Naive B cell (primary cell): ENCODE results near the gene EID2B. TPM values are rescaled to one million over a fixed set of nuclear protein-coding genes. Genes with fewer than 3 reads are reported as not detected.

Experiments used
- ATAC-seq, 2 donors: fragments of 150-1000 bp; cut with Tn5 transposase; 2 replicates each; pipeline ENCODE4 v1.10.0; 2021; ENCODE audit warnings: low read depth in 2 of 2, mild to moderate bottlenecking in 2 of 2, moderate library complexity in 2 of 2
- DNase-seq: peaks from one replicate; pipeline ENCODE4 v3.0.0; 2022
- H3K27ac Mint-ChIP-seq, 6 donors: one replicate each; pipeline ENCODE4 v1.8.0; 2020 to 2022; ENCODE audit warnings: mild to moderate bottlenecking in 6 of 6, mixed read lengths in 6 of 6, moderate library complexity in 5 of 6, inconsistent platforms in 2 of 6
- H3K27me3 Mint-ChIP-seq, 3 donors: one replicate each; pipeline ENCODE4 v1.8.0; 2021 to 2022; ENCODE audit warnings: mixed read lengths in 3 of 3, mild to moderate bottlenecking in 1 of 3
- H3K36me3 Mint-ChIP-seq, 2 donors: one replicate each; pipeline ENCODE4 v1.8.0; 2020 to 2022; ENCODE audit warnings: mixed read lengths in 2 of 2, inconsistent platforms in 1 of 2, mild to moderate bottlenecking in 1 of 2
- H3K4me1 Mint-ChIP-seq, 3 donors: one replicate each; pipeline ENCODE4 v1.8.0; 2020 to 2022; ENCODE audit warnings: mixed read lengths in 3 of 3, inconsistent platforms in 1 of 3, mild to moderate bottlenecking in 1 of 3, moderate library complexity in 1 of 3
- H3K4me3 Mint-ChIP-seq, 8 donors: one replicate each; pipeline ENCODE4 v1.8.0; 2020 to 2022; ENCODE audit warnings: mild to moderate bottlenecking in 8 of 8, mixed read lengths in 8 of 8, moderate library complexity in 8 of 8, inconsistent platforms in 2 of 8
- H3K9me3 Mint-ChIP-seq, 7 donors: one replicate each; pipeline ENCODE4 v1.8.0; 2020 to 2022; ENCODE audit warnings: mixed read lengths in 7 of 7, mild to moderate bottlenecking in 5 of 7, inconsistent platforms in 2 of 7, moderate library complexity in 1 of 7
- polyA plus RNA-seq, 6 donors: library from polyadenylated mRNA; unstranded; fragments of 300-500 nt; fragmentation: Illumina TruSeq; gene quantifications; one replicate each; pipeline ENCODE4 v1.2.3, GENCODE V29; 2021; ENCODE audit warnings: low read depth in 6 of 6

The EID2B gene
- polyA plus RNA-seq, 6 donors from 2014 or later: 3.6 to 9.9 (median 7.2) TPM

DNA sequence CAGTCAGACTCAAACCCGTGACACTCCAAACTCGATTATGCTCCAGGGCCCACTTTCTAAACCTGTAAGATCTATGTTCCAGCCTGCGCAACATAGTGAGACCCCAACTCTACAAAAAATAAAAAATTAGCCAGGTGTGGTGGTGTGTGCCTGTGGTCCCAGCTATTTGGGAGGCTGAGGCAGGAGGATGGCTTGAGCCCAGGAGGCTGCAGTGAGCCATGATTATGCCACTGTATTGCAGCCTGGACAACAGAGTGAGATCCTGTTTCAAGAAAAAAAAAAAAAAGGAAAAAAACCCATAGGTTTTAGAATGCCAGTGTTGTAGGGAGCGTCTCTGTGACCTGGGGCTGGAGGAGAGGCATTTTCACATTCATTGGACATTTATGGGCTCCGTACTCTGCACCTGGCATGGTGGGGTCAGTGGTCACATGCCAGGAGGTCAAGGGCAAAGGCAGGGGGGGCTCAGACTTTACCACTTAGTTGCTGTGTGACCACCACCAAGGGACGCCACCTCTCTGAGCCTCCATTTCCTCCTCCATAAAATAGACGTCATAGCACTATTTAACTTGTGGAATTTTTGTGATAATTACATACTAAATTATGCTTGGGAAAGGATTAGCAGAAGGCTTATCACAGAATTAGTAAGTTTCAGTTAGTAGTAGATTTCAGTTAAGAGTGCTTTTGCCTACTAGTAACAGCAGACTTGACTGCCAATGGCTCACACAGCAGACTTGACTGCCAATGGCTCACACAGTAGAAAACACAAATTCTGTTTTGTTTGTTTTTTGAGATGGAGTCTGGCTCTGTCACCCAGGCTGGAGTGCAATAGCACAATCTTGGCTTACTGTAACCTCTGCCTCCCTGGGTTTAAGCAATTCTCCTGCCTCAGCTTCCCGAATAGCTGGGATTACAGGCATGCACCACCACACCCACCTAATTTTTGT is 11.8 kb downstream of the EID2B start:
- Mint-ChIP-seq H3K4me3 (no peak overlapping the region), H3K27ac (peak overlapping the region in 2 of 6 donors; percentile 54 to 57)

DNA sequence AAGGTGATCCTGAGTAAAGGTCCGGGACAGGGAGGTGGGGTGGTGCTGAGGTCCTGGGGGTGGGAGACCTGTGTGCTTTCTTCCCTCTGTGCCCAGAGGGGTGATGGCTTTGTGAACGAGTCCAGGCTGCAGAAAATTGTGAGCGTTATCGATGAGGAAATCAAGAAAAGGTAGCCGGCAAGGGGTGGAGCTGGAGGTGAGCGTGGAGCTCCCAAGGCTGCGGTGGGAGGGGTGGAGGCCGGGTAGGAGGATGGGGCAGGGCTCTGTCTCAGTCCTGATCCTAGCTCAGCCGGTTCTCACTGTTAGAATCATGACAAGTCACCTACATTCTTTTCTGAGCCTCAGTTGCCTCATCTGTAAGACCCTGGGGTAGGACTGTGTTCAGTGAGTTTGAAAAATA is 13.7 kb downstream of the EID2B start:
- Mint-ChIP-seq H3K27me3 (peaks cover 18 to 45% (median 45%) of the 10 kb centered on the region in 3 donors), H3K4me3 (no peak overlapping the region), H3K9me3 (peaks cover 0 to 7% (median 0%) of the 10 kb centered on the region in 7 donors), H3K27ac (no peak overlapping the region), H3K4me1 (peaks cover 16 to 19% (median 17%) of the 10 kb centered on the region in 3 donors), H3K36me3 (peaks cover 0 to 16% of the 10 kb centered on the region in 2 donors)
- ATAC-seq (no peak), DNase-seq (no peak)

More for the DNA sequence above, 11.8 kb downstream of the EID2B start:
- peaks cover 11 to 28% (median 27%) of the 10 kb centered on the region in 3 donors for H3K27me3 Mint-ChIP-seq
- H3K4me1 Mint-ChIP-seq: peaks cover 7 to 11% (median 8%) of the 10 kb centered on the region in 3 donors
- H3K9me3 Mint-ChIP-seq: peaks cover 0 to 7% (median 0%) of the 10 kb centered on the region in 7 donors
- ATAC-seq: no peak
- no peak for DNase-seq
- H3K36me3 Mint-ChIP-seq: peaks cover 0 to 16% of the 10 kb centered on the region in 2 donors

DNA sequence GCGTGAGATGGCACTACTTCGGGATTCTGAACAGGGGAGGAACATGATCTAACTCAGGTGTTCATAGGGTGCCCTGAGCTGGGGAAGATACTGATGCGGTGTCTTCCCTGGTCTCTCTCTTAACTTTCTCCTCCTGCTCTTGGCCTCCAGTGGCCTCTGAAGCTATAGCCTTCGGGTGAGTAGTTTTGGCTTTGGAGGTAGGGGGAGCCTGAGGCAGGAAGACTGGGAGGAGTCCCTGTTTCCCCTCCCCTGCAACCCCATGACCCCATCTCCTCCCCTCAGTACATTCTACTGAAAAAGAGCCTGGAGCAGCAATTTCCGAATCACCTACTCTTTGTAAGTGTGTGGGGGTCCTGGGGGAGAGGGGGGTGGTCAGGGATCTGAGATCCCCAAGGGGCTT is 14.2 kb downstream of the EID2B start:
- Mint-ChIP-seq H3K4me1 (peaks cover 16 to 19% (median 17%) of the 10 kb centered on the region in 3 donors), H3K4me3 (peak overlapping the region in 1 of 8 donors; percentile 50), H3K36me3 (peaks cover 0 to 16% of the 10 kb centered on the region in 2 donors), H3K9me3 (peaks cover 0 to 7% (median 0%) of the 10 kb centered on the region in 7 donors), H3K27me3 (peaks cover 23 to 50% (median 50%) of the 10 kb centered on the region in 3 donors), H3K27ac (no peak overlapping the region)
- ATAC-seq (no peak), DNase-seq (no peak)

GRCh38 chr19:39517432-39517831 is 15.2 kb downstream of the EID2B start:
- Mint-ChIP-seq H3K4me3 (peak overlapping the region in 3 of 8 donors; percentile 13 to 36 (median 30)), H3K9me3 (peaks cover 0 to 7% (median 0%) of the 10 kb centered on the region in 7 donors), H3K27me3 (peaks cover 23 to 59% (median 50%) of the 10 kb centered on the region in 3 donors), H3K4me1 (peaks cover 16 to 19% (median 17%) of the 10 kb centered on the region in 3 donors), H3K27ac (no peak overlapping the region), H3K36me3 (peaks cover 0 to 16% of the 10 kb centered on the region in 2 donors)
- DNase-seq: no peak
- ATAC-seq: no peak

DNA sequence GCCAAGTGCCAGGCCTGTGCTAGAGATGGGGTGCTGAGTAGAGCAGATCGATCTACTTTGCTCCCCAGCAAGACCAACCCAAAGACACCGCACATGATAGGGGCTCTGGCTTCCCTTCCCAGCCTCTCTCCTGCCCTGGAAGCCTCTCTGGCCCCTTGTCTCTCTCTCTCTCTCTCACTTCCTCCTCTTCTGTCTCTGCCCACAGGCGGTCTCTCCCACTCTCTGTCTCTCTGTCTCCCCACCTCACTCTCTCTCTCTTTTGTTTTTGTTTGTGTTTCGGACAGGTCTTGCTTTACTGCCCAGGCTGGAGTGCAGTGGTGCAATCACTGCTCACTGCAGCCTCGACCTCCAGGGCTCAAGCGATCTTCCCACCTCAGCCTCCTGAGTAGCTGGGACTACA is 16.4 kb downstream of the EID2B start:
- H3K36me3 Mint-ChIP-seq: peaks cover 0 to 16% of the 10 kb centered on the region in 2 donors
- peaks cover 23 to 66% (median 50%) of the 10 kb centered on the region in 3 donors for H3K27me3 Mint-ChIP-seq
- peak; percentile 38 to 41 for ATAC-seq
- peak overlapping the region; percentile 16 to 85 (median 71) for H3K4me3 Mint-ChIP-seq
- peaks cover 0 to 7% (median 0%) of the 10 kb centered on the region in 7 donors for H3K9me3 Mint-ChIP-seq
- peak overlapping the region in 2 of 6 donors; percentile 33 to 65 for H3K27ac Mint-ChIP-seq
- DNase-seq: no peak
- H3K4me1 Mint-ChIP-seq: peaks cover 16 to 19% (median 17%) of the 10 kb centered on the region in 3 donors

- H3K27ac Mint-ChIP-seq: no peak overlapping the region
- peaks cover 0 to 16% of the 10 kb centered on the region in 2 donors for H3K36me3 Mint-ChIP-seq
- peak in 1 of 2 donors; percentile 24 for ATAC-seq
- peaks cover 0 to 7% (median 0%) of the 10 kb centered on the region in 7 donors for H3K9me3 Mint-ChIP-seq
- DNase-seq: no peak
- peaks cover 16 to 19% (median 17%) of the 10 kb centered on the region in 3 donors for H3K4me1 Mint-ChIP-seq
- H3K4me3 Mint-ChIP-seq: peak overlapping the region; percentile 16 to 88 (median 81)
- H3K27me3 Mint-ChIP-seq: peaks cover 23 to 66% (median 50%) of the 10 kb centered on the region in 3 donors
Measured at GRCh38 chr19:39515551-39516191, 17.0 kb downstream of the EID2B start.

DNA sequence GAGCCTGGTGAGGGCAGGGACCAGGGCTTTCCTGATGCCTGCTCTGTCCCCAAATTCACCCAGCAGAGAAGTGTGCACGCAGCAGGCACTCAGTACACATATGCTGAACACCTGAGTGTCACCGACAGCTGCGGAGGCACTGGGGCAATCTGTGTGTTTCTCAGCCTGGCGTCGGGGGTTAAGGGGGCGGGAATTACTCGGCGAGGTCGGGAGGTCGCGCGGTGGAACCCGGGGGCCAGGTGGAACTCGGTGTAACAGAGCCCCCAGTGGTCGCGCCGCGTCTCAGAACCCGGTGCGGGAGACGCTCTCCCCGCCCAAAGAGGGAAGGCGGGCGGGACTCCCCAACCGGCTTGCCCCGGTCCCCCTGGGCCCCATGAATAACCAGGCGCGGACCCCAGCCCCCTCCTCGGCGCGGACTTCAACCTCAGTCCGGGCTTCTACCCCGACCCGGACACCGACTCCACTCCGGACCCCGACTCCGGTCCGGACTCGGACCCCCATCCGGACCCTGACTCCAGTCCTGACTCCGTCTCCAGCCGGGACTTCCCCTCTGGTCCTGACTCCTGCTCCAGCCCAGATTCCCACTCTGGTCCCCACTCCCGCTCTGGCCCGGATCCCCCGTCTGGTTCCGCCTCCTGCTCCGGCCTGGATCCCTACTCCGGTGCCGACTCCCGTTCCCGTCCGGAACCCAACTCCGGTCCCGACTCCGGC is 17.7 kb downstream of the EID2B start, which contains the start of gene SELENOV:
TSS of gene SELENOV (plus strand) at position 300 of the 711 bp plus-strand sequence. CDS start at position 374, 74 bp downstream.
- Mint-ChIP-seq H3K27ac (no peak within 1 kb of the TSS), H3K4me3 (peak within 1 kb of the TSS; percentile 64 to 88 (median 86)), H3K27me3 (peaks cover 23 to 66% (median 50%) of the 10 kb centered on the region in 3 donors), H3K4me1 (peaks cover 16 to 19% (median 17%) of the 10 kb centered on the region in 3 donors), H3K36me3 (peaks cover 0 to 16% of the 10 kb centered on the region in 2 donors), H3K9me3 (peaks cover 0 to 7% (median 0%) of the 10 kb centered on the region in 7 donors)
- DNase-seq (no peak), ATAC-seq (peak; percentile 75 to 79)

DNA sequence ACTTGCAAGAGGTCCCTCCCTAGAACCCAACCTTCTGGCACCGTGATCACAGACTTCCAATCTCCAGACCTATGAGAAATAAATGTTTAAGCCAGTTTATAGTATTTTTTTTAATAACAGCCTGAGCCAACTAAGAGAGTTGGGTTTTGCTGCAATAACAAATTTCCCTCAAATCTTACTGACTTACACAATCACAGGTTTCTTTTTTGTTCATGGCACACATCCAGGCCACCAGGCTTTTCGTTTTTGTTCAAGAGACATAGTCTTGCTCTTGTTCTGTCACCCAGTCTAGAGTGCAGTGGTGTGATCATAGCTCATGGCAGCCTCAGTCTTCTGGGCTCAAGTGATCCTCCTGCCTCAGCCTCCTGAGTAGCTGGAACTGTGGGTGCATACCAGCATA is 19.7 kb downstream of the EID2B start:
- DNase-seq (no peak), ATAC-seq (no peak)
- Mint-ChIP-seq H3K27ac (no peak overlapping the region), H3K4me1 (peaks cover 20 to 23% (median 20%) of the 10 kb centered on the region in 3 donors), H3K9me3 (peaks cover 0 to 7% (median 0%) of the 10 kb centered on the region in 7 donors), H3K4me3 (no peak overlapping the region), H3K27me3 (peaks cover 26 to 74% (median 48%) of the 10 kb centered on the region in 3 donors), H3K36me3 (peaks cover 0 to 16% of the 10 kb centered on the region in 2 donors)

DNA sequence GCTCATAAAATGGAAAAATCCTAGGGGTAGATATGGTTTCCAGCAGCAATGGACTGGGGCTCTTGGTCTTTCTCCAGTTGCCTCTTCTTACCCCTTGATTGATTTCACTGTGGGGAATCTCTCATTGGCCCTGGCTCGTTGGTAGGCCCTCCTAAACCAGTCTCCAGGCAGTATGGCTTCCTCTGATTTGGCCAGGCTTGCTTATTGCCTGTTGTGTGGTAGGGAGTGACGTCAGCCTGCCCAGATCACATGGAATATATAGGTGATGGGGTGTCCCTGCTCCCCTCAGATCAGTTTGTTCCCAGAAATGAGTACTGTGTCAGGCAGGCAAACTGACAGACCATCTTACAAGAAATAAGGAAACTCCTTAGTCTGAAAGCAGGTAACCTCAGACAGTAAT is 23.4 kb downstream of the EID2B start:
- Mint-ChIP-seq H3K27ac (no peak overlapping the region), H3K27me3 (peaks cover 30 to 71% (median 40%) of the 10 kb centered on the region in 3 donors), H3K4me1 (peaks cover 15 to 24% (median 23%) of the 10 kb centered on the region in 3 donors), H3K36me3 (peaks cover 0 to 2% of the 10 kb centered on the region in 2 donors), H3K9me3 (peaks cover 0 to 2% (median 0%) of the 10 kb centered on the region in 7 donors), H3K4me3 (peak overlapping the region in 2 of 8 donors; percentile 49 to 63)
- ATAC-seq (no peak), DNase-seq (no peak)

- ATAC-seq: no peak
- DNase-seq: no peak
- Mint-ChIP-seq H3K27me3 (peaks cover 24 to 71% (median 40%) of the 10 kb centered on the region in 3 donors), H3K27ac (no peak overlapping the region), H3K36me3 (peaks cover 0 to 8% of the 10 kb centered on the region in 2 donors), H3K4me1 (peaks cover 19 to 28% (median 27%) of the 10 kb centered on the region in 3 donors), H3K9me3 (peaks cover 0 to 2% (median 0%) of the 10 kb centered on the region in 7 donors), H3K4me3 (peak overlapping the region in 5 of 8 donors; percentile 8 to 63 (median 47))
Measured at GRCh38 chr19:39508629-39509028, 24.0 kb downstream of the EID2B start.

- peak in 1 of 2 donors; percentile 29 for ATAC-seq
Measured at GRCh38 chr19:39507715-39508364, 24.8 kb downstream of the EID2B start.

More at GRCh38 chr19:39507715-39508364, 24.8 kb downstream of the EID2B start:
- peaks cover 0 to 13% of the 10 kb centered on the region in 2 donors for H3K36me3 Mint-ChIP-seq
- H3K27ac Mint-ChIP-seq: peak overlapping the region in 1 of 6 donors; percentile 33
- H3K4me1 Mint-ChIP-seq: peaks cover 26 to 36% (median 33%) of the 10 kb centered on the region in 3 donors
- H3K4me3 Mint-ChIP-seq: peak overlapping the region; percentile 84 to 91 (median 88)
- H3K27me3 Mint-ChIP-seq: peaks cover 23 to 70% (median 45%) of the 10 kb centered on the region in 3 donors
- peaks cover 0 to 2% (median 0%) of the 10 kb centered on the region in 7 donors for H3K9me3 Mint-ChIP-seq
- DNase-seq: no peak
